Breast epithelium (tissue), 3 donors: ENCODE results near the gene ATOSA.

Source experiments
- POLR2A ChIP-seq: fragments of 450-650 bp; IDR thresholded peaks from one replicate; pipeline ENCODE4 v1.6.1; 2016; ENCODE audit warnings: antibody characterized with exemption, mild to moderate bottlenecking, moderate library complexity
- POLR2AphosphoS5 ChIP-seq, 3 donors: sonication (generic); formaldehyde crosslinking; IDR thresholded peaks; one replicate each; pipeline ENCODE4 v1.6.1; 2017; ENCODE audit warnings: antibody characterized with exemption in 3 of 3
- TF ChIP-seq, protein P1 (sequence below), 3 donors: fragments of 450-650 bp; IDR thresholded peaks; one replicate each; pipeline ENCODE4 v1.5.1; 2016 to 2017; ENCODE audit warnings: antibody characterized with exemption in 3 of 3, mild to moderate bottlenecking in 3 of 3, moderate library complexity in 3 of 3

DNA sequence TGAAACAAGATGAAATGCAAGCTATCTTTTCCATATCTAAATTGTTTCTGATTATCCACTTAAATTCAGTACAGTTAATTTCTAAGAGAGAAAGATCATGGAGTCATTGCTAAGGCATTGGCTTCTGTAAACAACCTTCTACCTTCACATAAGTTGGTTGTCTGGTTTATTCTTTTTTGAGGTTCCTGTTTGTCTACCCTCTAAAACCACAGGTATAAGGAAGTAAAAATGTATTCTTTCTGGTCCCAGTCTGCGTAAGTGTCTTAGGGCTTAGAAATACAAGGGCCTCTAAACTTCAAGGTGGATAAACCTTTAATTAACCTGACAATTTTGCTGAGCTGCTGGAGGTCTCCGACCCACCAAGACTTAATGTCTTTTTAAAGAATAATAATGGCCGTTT is 3.6 kb upstream of the ATOSA start:
- TF ChIP-seq, protein P1, sequence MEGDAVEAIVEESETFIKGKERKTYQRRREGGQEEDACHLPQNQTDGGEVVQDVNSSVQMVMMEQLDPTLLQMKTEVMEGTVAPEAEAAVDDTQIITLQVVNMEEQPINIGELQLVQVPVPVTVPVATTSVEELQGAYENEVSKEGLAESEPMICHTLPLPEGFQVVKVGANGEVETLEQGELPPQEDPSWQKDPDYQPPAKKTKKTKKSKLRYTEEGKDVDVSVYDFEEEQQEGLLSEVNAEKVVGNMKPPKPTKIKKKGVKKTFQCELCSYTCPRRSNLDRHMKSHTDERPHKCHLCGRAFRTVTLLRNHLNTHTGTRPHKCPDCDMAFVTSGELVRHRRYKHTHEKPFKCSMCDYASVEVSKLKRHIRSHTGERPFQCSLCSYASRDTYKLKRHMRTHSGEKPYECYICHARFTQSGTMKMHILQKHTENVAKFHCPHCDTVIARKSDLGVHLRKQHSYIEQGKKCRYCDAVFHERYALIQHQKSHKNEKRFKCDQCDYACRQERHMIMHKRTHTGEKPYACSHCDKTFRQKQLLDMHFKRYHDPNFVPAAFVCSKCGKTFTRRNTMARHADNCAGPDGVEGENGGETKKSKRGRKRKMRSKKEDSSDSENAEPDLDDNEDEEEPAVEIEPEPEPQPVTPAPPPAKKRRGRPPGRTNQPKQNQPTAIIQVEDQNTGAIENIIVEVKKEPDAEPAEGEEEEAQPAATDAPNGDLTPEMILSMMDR (IDR thresholded peaks at IDR 0.05), result no peak
- TF ChIP-seq POLR2A, result no peak
- no peak for TF ChIP-seq POLR2AphosphoS5 (IDR thresholded peaks at IDR 0.05)
